Epithelial cell of proximal tubule (primary cell): ENCODE measurements around the gene ARPC3. TPM values are rescaled to one million over a fixed set of nuclear protein-coding genes. Genes with fewer than 3 reads are reported as not detected.
A peak's percentile ranks its signal among the peaks of the same experiment; 100 is the strongest.

Experiments used
- DNase-seq: peaks from one replicate; pipeline ENCODE4 v3.0.0-alpha.2; 2011; ENCODE audit warnings: low read depth
- H3K4me3 ChIP-seq: 2 replicates; pipeline ENCODE4 v1.5.1; 2011; ENCODE audit warnings: low read depth, mild to moderate bottlenecking, low read length
- total RNA-seq: library from RNA; depleted of rRNA; stranded (reverse); fragments of >200 nt; gene quantifications from 2 replicates; pipeline ENCODE4 v1.2.3, GENCODE V29; 2015
- TF ChIP-seq, protein P1 (sequence below): conservative IDR thresholded peaks from 2 replicates; pipeline ENCODE4 v1.5.1; 2012; ENCODE audit warnings: low read depth, mild to moderate bottlenecking, low read length

The ARPC3 gene
- total RNA-seq, 1 donor from 2014 or later: 1,336 TPM

DNA sequence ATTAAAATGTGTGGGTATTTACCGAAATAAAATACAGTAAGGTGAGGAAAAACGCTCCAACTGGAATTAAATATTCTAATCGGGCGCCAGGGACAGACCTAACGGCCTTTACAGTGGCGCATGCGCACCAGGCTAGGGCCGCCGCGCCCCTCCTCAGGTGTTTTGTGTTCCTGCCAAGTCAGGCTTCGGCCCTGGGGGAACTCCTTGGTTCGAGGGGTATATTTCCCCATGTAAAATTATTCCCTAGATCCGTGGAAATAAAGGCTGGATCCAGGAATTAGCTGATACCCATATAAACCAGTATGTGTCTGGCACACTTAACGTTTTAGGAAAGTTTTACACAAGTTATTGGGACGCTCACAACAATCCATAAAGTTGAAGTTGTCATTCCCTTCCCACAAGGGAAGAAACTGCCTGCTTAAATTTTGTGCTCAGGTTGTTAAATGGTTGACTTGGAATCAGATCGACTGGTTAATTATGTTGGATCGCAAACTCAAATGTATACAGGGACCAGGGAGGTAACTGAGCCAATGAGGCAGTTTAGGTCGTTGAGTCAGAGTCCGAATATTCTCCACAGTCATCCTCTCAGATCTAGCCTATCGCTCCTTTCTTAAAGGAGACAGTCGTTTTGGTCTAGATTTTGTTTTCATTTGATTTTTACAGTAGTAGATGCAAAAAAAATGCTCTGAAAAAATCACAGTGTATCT is 46.0 kb downstream of the ARPC3 start:
- TF ChIP-seq, protein P1, sequence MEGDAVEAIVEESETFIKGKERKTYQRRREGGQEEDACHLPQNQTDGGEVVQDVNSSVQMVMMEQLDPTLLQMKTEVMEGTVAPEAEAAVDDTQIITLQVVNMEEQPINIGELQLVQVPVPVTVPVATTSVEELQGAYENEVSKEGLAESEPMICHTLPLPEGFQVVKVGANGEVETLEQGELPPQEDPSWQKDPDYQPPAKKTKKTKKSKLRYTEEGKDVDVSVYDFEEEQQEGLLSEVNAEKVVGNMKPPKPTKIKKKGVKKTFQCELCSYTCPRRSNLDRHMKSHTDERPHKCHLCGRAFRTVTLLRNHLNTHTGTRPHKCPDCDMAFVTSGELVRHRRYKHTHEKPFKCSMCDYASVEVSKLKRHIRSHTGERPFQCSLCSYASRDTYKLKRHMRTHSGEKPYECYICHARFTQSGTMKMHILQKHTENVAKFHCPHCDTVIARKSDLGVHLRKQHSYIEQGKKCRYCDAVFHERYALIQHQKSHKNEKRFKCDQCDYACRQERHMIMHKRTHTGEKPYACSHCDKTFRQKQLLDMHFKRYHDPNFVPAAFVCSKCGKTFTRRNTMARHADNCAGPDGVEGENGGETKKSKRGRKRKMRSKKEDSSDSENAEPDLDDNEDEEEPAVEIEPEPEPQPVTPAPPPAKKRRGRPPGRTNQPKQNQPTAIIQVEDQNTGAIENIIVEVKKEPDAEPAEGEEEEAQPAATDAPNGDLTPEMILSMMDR: no peak
- DNase-seq: peak; percentile 16
- H3K4me3 ChIP-seq: peak overlapping the region; percentile 97

DNA sequence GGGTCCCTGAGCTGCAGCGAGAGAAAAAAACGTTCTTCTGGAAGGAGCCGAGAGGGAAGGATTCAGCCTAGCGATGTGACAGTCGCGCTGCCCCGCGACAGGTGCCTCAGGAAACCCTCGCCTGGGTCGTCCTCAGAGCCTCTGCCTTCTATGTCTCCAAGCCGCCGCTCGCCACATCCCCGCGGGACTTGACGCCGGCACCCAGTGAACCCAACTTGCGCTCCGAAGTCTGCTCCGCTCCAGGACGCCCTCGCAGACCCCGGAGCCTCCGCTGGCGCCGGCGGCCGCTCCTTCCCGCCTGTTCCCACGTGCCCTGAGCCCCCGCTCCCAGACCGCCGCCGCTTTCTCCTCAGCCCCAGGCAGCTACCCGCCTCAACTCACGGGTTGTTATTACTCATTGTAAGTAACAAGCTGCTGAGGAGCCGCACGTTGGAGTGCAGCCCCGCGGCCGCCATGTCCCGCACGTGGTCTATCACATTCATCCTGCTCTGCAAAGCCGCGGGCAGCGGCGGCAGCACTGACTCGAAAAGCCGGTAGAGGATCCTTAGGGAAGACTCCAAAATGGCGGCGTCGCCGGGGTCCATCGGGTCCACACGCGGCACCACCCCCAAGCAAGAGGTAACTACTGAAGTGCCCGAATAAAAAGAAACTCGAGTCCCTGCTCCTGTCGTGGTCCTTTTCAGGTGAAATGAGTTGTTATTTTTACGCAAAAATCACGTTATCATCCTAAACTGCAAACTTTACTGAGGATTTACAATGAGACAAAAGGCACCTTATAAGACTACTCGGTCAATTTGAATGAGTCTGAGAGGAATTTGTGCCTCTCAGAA is 46.8 kb downstream of the ARPC3 start, which contains the start of gene ANAPC7:
Gene ANAPC7 (minus strand): TSS at position 563 of the 830 bp plus-strand sequence. CDS start 81 bp downstream, at position 482.
- peak within 1 kb of the TSS; percentile 97 for H3K4me3 ChIP-seq
- TF ChIP-seq, protein P1: no peak
- DNase-seq: peak; percentile 38

Other genes with a start within 250 kb of the ARPC3 start
- gene ATP2A2, start 169.1 kb downstream of the ARPC3 start, total RNA-seq: 93.5 and 129 TPM in 2 replicates
- gene ANAPC7, start 46.6 kb downstream of the ARPC3 start, total RNA-seq: 46.0 and 61.7 TPM in 2 replicates
- 27.7 and 36.0 TPM in 2 replicates for gene GPN3, start 17.9 kb upstream of the ARPC3 start, total RNA-seq
- gene FAM216A, start 18.5 kb upstream of the ARPC3 start, total RNA-seq: 20.4 and 27.7 TPM in 2 replicates
- 90.1 and 158 TPM in 2 replicates for gene VPS29, start 51.8 kb upstream of the ARPC3 start, total RNA-seq
- gene RAD9B, start 52.0 kb upstream of the ARPC3 start, total RNA-seq: 0.22 TPM in 1 of 2 replicates, not detected in the other
- 6.2 and 6.9 TPM in 2 replicates for gene PPTC7, start 133.0 kb upstream of the ARPC3 start, total RNA-seq
- gene TCTN1, start 163.8 kb upstream of the ARPC3 start, total RNA-seq: 11.4 and 15.3 TPM in 2 replicates
- 1.4 and 2.5 TPM in 2 replicates for gene HVCN1, start 238.8 kb upstream of the ARPC3 start, total RNA-seq